Loucy (cell line): ENCODE results near the gene C22orf15.

Experiments used
- EZH2phosphoT487 ChIP-seq: fragments of 200-600 bp; IDR thresholded peaks from 2 replicates; pipeline ENCODE4 v1.6.1; 2018; ENCODE audit warnings: antibody characterized with exemption, mild to moderate bottlenecking, moderate library complexity, borderline replicate concordance
- TF ChIP-seq, protein P1 (sequence below): fragments of 200-600 bp; sonication (generic); conservative IDR thresholded peaks from 2 replicates; pipeline ENCODE4 v1.5.1; 2014; ENCODE audit warnings: mild to moderate bottlenecking, antibody characterized with exemption, low read length

DNA sequence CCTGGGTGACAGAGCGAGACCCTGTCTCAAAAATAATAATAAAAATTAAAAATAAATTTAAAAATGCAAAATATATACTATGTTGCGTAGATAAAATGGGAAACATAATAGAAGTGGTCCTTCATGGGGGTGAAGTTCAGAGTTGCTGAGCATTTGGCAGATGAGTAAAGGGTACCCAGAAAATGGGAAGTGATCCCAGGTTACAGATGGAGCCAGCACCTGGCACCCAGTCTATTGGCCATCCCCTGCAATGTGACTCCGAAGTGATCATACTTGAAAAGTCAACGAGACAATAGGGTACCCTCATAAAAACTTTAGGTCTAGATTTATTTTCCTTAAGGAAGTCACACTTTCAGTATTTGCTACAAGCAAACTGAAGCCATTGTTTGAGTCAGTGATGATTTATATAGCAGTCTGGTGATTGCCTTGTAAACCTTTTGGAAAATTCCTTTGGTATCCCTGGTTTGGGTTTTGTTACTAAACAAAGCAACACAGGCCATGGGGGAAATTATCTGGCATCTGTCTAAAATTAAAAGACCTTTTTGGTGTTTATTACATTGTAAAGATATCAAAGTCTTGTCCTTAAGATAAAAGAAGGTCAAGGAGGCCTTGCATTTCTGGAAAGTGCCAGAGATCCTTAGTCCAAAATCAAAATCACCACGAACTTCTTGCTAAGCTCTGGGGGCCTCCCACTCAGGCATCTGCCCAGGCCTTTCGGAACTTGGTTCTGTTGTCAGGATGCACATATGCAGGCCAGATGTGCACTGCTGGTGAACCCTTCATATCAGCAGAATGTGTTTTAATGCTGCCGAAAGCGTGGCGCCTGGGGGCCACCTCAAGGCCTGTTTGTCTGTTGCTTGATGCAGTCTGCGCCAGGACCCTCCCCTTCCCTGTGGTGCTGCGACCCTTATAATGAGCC is 28.3 kb downstream of the C22orf15 start:
- TF ChIP-seq, protein P1, sequence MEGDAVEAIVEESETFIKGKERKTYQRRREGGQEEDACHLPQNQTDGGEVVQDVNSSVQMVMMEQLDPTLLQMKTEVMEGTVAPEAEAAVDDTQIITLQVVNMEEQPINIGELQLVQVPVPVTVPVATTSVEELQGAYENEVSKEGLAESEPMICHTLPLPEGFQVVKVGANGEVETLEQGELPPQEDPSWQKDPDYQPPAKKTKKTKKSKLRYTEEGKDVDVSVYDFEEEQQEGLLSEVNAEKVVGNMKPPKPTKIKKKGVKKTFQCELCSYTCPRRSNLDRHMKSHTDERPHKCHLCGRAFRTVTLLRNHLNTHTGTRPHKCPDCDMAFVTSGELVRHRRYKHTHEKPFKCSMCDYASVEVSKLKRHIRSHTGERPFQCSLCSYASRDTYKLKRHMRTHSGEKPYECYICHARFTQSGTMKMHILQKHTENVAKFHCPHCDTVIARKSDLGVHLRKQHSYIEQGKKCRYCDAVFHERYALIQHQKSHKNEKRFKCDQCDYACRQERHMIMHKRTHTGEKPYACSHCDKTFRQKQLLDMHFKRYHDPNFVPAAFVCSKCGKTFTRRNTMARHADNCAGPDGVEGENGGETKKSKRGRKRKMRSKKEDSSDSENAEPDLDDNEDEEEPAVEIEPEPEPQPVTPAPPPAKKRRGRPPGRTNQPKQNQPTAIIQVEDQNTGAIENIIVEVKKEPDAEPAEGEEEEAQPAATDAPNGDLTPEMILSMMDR: no peak
- TF ChIP-seq EZH2phosphoT487: no peak
